Endodermal cell (in vitro differentiated cells): ENCODE results near the gene SERPINC1. TPM values are rescaled to one million over a fixed set of nuclear protein-coding genes. Genes with fewer than 3 reads are reported as not detected.

Source experiments
- DNase-seq: peaks from one replicate; pipeline ENCODE4 v3.0.0-alpha.2; 2017
- H3K27ac ChIP-seq: 2 replicates; pipeline ENCODE4 v1.5.1; 2013; ENCODE audit warnings: mild to moderate bottlenecking, low read depth, low read length, moderate library complexity
- H3K27me3 ChIP-seq: 2 replicates; pipeline ENCODE4 v1.6.1; 2013; ENCODE audit warnings: mild to moderate bottlenecking, low read length, moderate library complexity; ENCODE audit not compliant: insufficient read depth, control insufficient read depth, poor library complexity, severe bottlenecking
- H3K36me3 ChIP-seq: 2 replicates; pipeline ENCODE4 v1.7.0; 2013; ENCODE audit warnings: mild to moderate bottlenecking, low read length, moderate library complexity; ENCODE audit not compliant: control insufficient read depth, insufficient read depth
- H3K4me1 ChIP-seq: one replicate; pipeline ENCODE4 v1.7.0; 2013; ENCODE audit warnings: low read length; ENCODE audit not compliant: control insufficient read depth, insufficient read depth
- H3K4me3 ChIP-seq: 2 replicates; pipeline ENCODE4 v1.5.1; 2013; ENCODE audit warnings: mild to moderate bottlenecking, low read length, moderate library complexity
- H3K9ac ChIP-seq: 2 replicates; pipeline ENCODE4 v1.6.1; 2013; ENCODE audit warnings: mild to moderate bottlenecking, low read length, moderate library complexity; ENCODE audit not compliant: poor library complexity, severe bottlenecking; ENCODE audit errors: extremely low read depth
- H3K9me3 ChIP-seq: 2 replicates; pipeline ENCODE4 v1.6.1; 2013; ENCODE audit warnings: mild to moderate bottlenecking, low read length, moderate library complexity; ENCODE audit not compliant: control insufficient read depth
- H3K27ac Mint-ChIP-seq: 2 replicates; pipeline ENCODE4 v1.8.0; 2020; ENCODE audit warnings: mixed read lengths
- H3K27me3 Mint-ChIP-seq: 2 replicates; pipeline ENCODE4 v1.8.0; 2021; ENCODE audit warnings: mild to moderate bottlenecking, mixed read lengths; ENCODE audit not compliant: insufficient read depth
- H3K36me3 Mint-ChIP-seq: 2 replicates; pipeline ENCODE4 v1.8.0; 2020; ENCODE audit warnings: low read depth, mixed read lengths
- H3K4me1 Mint-ChIP-seq: 2 replicates; pipeline ENCODE4 v1.8.0; 2020; ENCODE audit warnings: mixed read lengths
- H3K4me3 Mint-ChIP-seq: 2 replicates; pipeline ENCODE4 v1.8.0; 2020; ENCODE audit warnings: mild to moderate bottlenecking, moderate library complexity, mixed read lengths
- H3K9me3 Mint-ChIP-seq: 2 replicates; pipeline ENCODE4 v1.8.0; 2020; ENCODE audit warnings: mild to moderate bottlenecking, mixed read lengths
- WGBS, 2 experiments: methylation state at CpG; one replicate each; pipeline versions ENCODE4 v1.1.5 to v1.1.7; 2013; ENCODE audit warnings: missing lambda C conversion rate in 2 of 2, mixed read lengths in 1 of 2; ENCODE audit not compliant: insufficient coverage in 1 of 2, insufficient read length in 1 of 2; 5-methylcytosine and 5-hydroxymethylcytosine counted together
- total RNA-seq, 2 donors: library from RNA; stranded (reverse); fragmentation: NEBNext Ultra II Directional in 1 of 2; extraction: Animal tissue kit (Norgen Biotek cat#: 25700) in 1 of 2; gene quantifications; 2 replicates in 1 of 2; 3 replicates in 1 of 2; pipeline ENCODE4 v1.2.1, GENCODE V29; 2021
- TF ChIP-seq, protein P1 (sequence below): fragments of 200-600 bp; sonication (generic); conservative IDR thresholded peaks from 2 replicates; pipeline ENCODE4 v1.5.0; 2021; ENCODE audit warnings: antibody characterized with exemption, mild to moderate bottlenecking

SERPINC1 gene
- total RNA-seq, 2 donors from 2014 or later, result not detected

DNA sequence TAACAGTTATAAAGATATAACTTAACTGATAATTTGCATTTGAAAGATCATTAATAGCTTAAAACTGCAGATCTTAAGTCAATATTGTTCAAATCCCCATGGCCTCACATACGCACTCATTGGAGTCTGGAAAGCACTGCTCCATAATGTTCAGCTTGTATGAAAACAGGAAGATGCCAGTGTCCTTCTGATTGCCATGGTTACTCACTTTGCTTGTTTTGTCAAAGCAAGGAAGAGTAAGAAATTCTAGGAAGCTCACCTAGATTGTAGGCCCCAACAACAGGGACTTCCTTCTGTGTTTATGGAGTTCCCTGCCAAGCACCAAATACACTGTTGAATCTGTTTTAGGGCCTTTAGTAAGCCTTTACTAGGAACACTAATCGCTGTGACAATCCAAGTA is 60.2 kb downstream of the SERPINC1 start:
- DNase-seq, result no peak
- peaks cover 50% of the 10 kb centered on the region for H3K36me3 Mint-ChIP-seq
- Histone ChIP-seq H3K4me3 (no peak overlapping the region), H3K9ac (no peak overlapping the region), H3K27ac (no peak overlapping the region), H3K9me3 (no peaks in the 10 kb centered on the region), H3K27me3 (no peaks in the 10 kb centered on the region), H3K4me1 (peaks cover 9% of the 10 kb centered on the region), H3K36me3 (peaks cover 61% of the 10 kb centered on the region)
- H3K4me3 Mint-ChIP-seq, result no peak overlapping the region
- WGBS, 2 experiments, result 92 to 94% methylated on average over 2 of the region's 2 CpGs
- peaks cover 30% of the 10 kb centered on the region for H3K4me1 Mint-ChIP-seq
- H3K27me3 Mint-ChIP-seq, result no peaks in the 10 kb centered on the region
- no peaks in the 10 kb centered on the region for H3K9me3 Mint-ChIP-seq
- no peak overlapping the region for H3K27ac Mint-ChIP-seq
- TF ChIP-seq, protein P1, sequence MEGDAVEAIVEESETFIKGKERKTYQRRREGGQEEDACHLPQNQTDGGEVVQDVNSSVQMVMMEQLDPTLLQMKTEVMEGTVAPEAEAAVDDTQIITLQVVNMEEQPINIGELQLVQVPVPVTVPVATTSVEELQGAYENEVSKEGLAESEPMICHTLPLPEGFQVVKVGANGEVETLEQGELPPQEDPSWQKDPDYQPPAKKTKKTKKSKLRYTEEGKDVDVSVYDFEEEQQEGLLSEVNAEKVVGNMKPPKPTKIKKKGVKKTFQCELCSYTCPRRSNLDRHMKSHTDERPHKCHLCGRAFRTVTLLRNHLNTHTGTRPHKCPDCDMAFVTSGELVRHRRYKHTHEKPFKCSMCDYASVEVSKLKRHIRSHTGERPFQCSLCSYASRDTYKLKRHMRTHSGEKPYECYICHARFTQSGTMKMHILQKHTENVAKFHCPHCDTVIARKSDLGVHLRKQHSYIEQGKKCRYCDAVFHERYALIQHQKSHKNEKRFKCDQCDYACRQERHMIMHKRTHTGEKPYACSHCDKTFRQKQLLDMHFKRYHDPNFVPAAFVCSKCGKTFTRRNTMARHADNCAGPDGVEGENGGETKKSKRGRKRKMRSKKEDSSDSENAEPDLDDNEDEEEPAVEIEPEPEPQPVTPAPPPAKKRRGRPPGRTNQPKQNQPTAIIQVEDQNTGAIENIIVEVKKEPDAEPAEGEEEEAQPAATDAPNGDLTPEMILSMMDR, result no peak

DNA sequence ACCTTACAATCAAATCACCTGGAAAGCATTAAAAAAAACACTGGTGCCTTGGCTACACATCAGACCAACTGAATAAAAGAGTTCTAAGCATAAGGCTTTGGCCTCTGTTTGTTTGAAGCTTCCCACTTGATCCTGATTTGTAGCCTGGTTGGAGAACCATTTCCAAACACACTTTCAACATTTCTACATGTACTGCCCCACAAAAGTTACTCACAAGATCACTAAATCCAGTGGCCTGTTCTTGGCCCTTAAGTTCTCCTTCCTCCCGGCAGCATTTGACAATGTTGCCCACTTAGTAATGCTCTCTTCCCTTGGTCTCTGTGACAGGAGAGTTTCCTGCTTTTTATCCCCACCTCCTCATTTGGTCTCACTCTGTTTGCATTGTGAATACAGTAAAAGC is 61.1 kb downstream of the SERPINC1 start:
- no peaks in the 10 kb centered on the region for H3K9me3 ChIP-seq
- H3K4me1 ChIP-seq, result peaks cover 9% of the 10 kb centered on the region
- peaks cover 33% of the 10 kb centered on the region for H3K4me1 Mint-ChIP-seq
- H3K9ac ChIP-seq, result no peak overlapping the region
- no peaks in the 10 kb centered on the region for H3K9me3 Mint-ChIP-seq
- 96 to 100% methylated on average over 1 of the region's 1 CpG for WGBS, 2 experiments
- peaks cover 56% of the 10 kb centered on the region for H3K36me3 Mint-ChIP-seq
- no peaks in the 10 kb centered on the region for H3K27me3 ChIP-seq
- DNase-seq, result no peak
- TF ChIP-seq, protein P1, result no peak
- H3K27ac Mint-ChIP-seq, result no peak overlapping the region
- H3K4me3 ChIP-seq, result no peak overlapping the region
- H3K27ac ChIP-seq, result no peak overlapping the region
- no peak overlapping the region for H3K4me3 Mint-ChIP-seq
- H3K36me3 ChIP-seq, result peaks cover 69% of the 10 kb centered on the region
- no peaks in the 10 kb centered on the region for H3K27me3 Mint-ChIP-seq

Other genes with a start within 250 kb of the SERPINC1 start
- gene ANKRD45, start 247.5 kb downstream of the SERPINC1 start, total RNA-seq, result 1 to 10 TPM; 1.5 to 1.9 TPM
- 10 to 100 TPM; 15.6 to 17.3 TPM for gene KLHL20, start 202.3 kb downstream of the SERPINC1 start, total RNA-seq
- gene DARS2, start 92.7 kb downstream of the SERPINC1 start, total RNA-seq, result 10 to 100 TPM; 37.9 to 43.0 TPM
- gene CENPL, start 92.4 kb downstream of the SERPINC1 start, total RNA-seq, result 10 to 100 TPM; 15.8 to 18.9 TPM
- 100 to 1,000 TPM; 456 to 587 TPM for gene GAS5, start 49.3 kb downstream of the SERPINC1 start, total RNA-seq
- 10 to 100 TPM; 17.4 to 24.2 TPM for gene ZBTB37, start 48.9 kb downstream of the SERPINC1 start, total RNA-seq
- 10 to 100 TPM; 43.5 to 51.9 TPM for gene RC3H1, start 105.0 kb upstream of the SERPINC1 start, total RNA-seq
- 10 to 100 TPM; 32.5 to 36.9 TPM for gene RABGAP1L, start 242.2 kb upstream of the SERPINC1 start, total RNA-seq